ENCODE results near the gene NUDCD3. TPM values are rescaled to one million over a fixed set of nuclear protein-coding genes. Genes with fewer than 3 reads are reported as not detected.

The NUDCD3 gene
- total RNA-seq, 1 experiment from 2014 or later: 71.9 TPM

GRCh38 chr7:44368885-44369284 is 121.6 kb downstream of the NUDCD3 start:
- H4K5ac ChIP-seq (ENCODE audit: insufficient read length, low read depth, low read length): no peak overlapping the region
- no peak overlapping the region for H2BK20ac ChIP-seq (ENCODE audit: low read depth, low read length, poor library complexity, severe bottlenecking)
- no peak overlapping the region for H3K18ac ChIP-seq (ENCODE audit: insufficient read length, low read depth, low read length)
- H2BK5ac ChIP-seq (ENCODE audit: insufficient read length, low read length): no peak overlapping the region
- H3K27ac Mint-ChIP-seq: no peak overlapping the region
- H3K4ac ChIP-seq (ENCODE audit: low read depth, low read length): no peak overlapping the region
- no peak overlapping the region for H4K91ac ChIP-seq (ENCODE audit: insufficient read length, low read depth, low read length)
- H3K4me1 ChIP-seq (ENCODE audit: insufficient read depth, low read length): no peaks in the 10 kb centered on the region
- no peak overlapping the region for H2AK5ac ChIP-seq (ENCODE audit: insufficient read length, low read length)
- no peak overlapping the region for H3K56ac ChIP-seq (ENCODE audit: insufficient read length, low read depth, low read length)
- H3K79me1 ChIP-seq (ENCODE audit: insufficient read depth, low read depth, low read length, poor library complexity, severe bottlenecking): no peaks in the 10 kb centered on the region
- H4K20me1 ChIP-seq (ENCODE audit: control insufficient read depth, insufficient read depth, insufficient read length): no peaks in the 10 kb centered on the region
- no peak overlapping the region for H3T11ph ChIP-seq (ENCODE audit: low read length)
- peaks cover 3 to 9% of the 10 kb centered on the region in 2 experiments; a peak in 1 of 4 replicates for H3K4me1 Mint-ChIP-seq
- H3K27me3 ChIP-seq (ENCODE audit: insufficient read depth, low read length): no peaks in the 10 kb centered on the region
- no peak overlapping the region for H3K9ac ChIP-seq (ENCODE audit: extremely low read depth, insufficient read length, low read length)
- no peaks in the 10 kb centered on the region for H3K79me2 ChIP-seq (ENCODE audit: insufficient read depth, low read length)
- H3K4me3 Mint-ChIP-seq: no peak overlapping the region
- no CpG with 5 or more reads among the region's 1 CpG for WGBS (ENCODE audit: extremely low coverage, insufficient read length, low lambda C conversion rate)
- H4K8ac ChIP-seq (replicated peaks; ENCODE audit: insufficient read length, low read depth, low read length): no peak overlapping the region
- DNase-seq: no peak
- no peak overlapping the region for H2BK15ac ChIP-seq (ENCODE audit: low read depth, low read length)
- no peak overlapping the region for H2BK120ac ChIP-seq (ENCODE audit: low read depth, low read length, poor library complexity, severe bottlenecking)
- H3K14ac ChIP-seq (ENCODE audit: insufficient read depth, low read length): no peak overlapping the region
- H3K9me3 ChIP-seq (ENCODE audit: control insufficient read depth, low read depth, low read length): no peaks in the 10 kb centered on the region
- H3K4me2 ChIP-seq (ENCODE audit: insufficient read depth, insufficient read length, low read length): no peak overlapping the region
- H3K27ac ChIP-seq (ENCODE audit: insufficient read length, low read depth, low read length): no peak overlapping the region
- H3K23ac ChIP-seq (ENCODE audit: insufficient read length, low read depth, low read length): no peak overlapping the region
- H3K23me2 ChIP-seq (ENCODE audit: insufficient read length, low read depth, low read length, poor library complexity, severe bottlenecking): no peaks in the 10 kb centered on the region
- H3K27me3 Mint-ChIP-seq (ENCODE audit: low read depth): peaks cover 16% of the 10 kb centered on the region
- no peak for TF ChIP-seq CTCF (conservative IDR thresholded peaks at IDR 0.05)
- H3K36me3 Mint-ChIP-seq (ENCODE audit: insufficient read depth in 1 of 3, low read depth in 3 of 3): no peaks in the 10 kb centered on the region
- H3K9me3 Mint-ChIP-seq: no peaks in the 10 kb centered on the region
- no peak overlapping the region for H2AFZ ChIP-seq (ENCODE audit: low read length)
- no peak overlapping the region for H2BK12ac ChIP-seq (ENCODE audit: insufficient read length, low read depth, low read length)

Measured in H9 (cell line).